ENCODE results near the gene HINT3. TPM values are rescaled to one million over a fixed set of nuclear protein-coding genes. Genes with fewer than 3 reads are reported as not detected.

Gene HINT3
- total RNA-seq, 1 donor from 2014 or later, result 12.3 TPM

DNA sequence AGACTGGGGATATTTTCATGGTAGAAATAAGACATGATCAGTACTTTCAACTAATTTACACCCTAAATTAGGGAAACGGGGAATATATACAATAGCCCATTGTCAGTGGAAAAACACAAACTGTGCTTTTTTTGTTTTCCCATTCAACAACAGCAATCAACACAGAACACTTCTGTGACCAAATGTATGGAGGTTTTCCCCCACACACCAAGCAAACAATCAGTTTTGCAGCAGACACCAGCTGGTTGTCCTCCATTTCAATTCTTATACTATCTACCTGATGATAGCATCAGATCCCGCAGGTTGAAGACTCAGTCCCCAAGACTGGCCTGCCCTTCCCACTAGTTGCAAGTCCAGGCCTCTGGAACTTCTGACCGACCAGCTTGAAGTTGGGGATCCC is 4.5 kb downstream of the HINT3 start:
- Mint-ChIP-seq H3K27me3 (ENCODE audit: unreplicated experiment) (no peaks in the 10 kb centered on the region), H3K4me1 (ENCODE audit: unreplicated experiment) (no peaks in the 10 kb centered on the region), H3K36me3 (ENCODE audit: low read depth, unreplicated experiment) (no peaks in the 10 kb centered on the region), H3K9me3 (ENCODE audit: unreplicated experiment) (no peaks in the 10 kb centered on the region), H3K4me3 (ENCODE audit: unreplicated experiment) (no peak overlapping the region), H3K27ac (ENCODE audit: unreplicated experiment) (no peak overlapping the region)
- no peak for DNase-seq (ENCODE audit: low spot score)
- TF ChIP-seq, protein P1, sequence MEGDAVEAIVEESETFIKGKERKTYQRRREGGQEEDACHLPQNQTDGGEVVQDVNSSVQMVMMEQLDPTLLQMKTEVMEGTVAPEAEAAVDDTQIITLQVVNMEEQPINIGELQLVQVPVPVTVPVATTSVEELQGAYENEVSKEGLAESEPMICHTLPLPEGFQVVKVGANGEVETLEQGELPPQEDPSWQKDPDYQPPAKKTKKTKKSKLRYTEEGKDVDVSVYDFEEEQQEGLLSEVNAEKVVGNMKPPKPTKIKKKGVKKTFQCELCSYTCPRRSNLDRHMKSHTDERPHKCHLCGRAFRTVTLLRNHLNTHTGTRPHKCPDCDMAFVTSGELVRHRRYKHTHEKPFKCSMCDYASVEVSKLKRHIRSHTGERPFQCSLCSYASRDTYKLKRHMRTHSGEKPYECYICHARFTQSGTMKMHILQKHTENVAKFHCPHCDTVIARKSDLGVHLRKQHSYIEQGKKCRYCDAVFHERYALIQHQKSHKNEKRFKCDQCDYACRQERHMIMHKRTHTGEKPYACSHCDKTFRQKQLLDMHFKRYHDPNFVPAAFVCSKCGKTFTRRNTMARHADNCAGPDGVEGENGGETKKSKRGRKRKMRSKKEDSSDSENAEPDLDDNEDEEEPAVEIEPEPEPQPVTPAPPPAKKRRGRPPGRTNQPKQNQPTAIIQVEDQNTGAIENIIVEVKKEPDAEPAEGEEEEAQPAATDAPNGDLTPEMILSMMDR (IDR thresholded peaks at IDR 0.05; ENCODE audit: unreplicated experiment), result no peak

DNA sequence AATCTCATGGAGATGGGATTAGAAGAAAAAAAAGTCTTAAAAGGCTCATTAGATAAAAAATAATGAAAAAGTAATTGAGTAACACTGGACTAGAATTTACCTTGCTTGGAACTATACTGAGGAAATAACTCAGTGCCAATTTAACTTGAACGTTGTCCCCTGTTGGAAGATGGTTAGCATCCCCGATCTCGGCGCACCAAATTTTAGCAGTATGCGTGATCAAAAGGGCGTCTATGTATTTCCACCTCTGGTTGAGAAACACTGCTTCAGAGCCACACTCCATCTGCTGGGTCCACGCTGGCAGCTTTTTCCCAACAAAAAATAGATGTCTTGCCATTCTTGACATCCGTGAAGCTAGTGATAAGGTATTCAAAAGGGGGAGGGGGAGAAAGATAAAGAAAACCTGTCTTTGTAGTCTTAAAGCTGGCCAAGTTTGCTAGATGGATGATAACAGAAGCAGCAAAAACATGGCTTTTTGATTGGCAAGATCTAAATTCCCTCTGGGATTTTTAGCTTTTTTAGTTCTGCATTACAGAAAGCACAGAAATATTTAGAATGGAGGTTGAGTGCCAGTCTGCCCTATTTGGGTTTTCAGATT is 6.4 kb downstream of the HINT3 start:
- DNase-seq (ENCODE audit: low spot score), result no peak
- H3K4me3 Mint-ChIP-seq (ENCODE audit: unreplicated experiment), result no peak overlapping the region
- H3K9me3 Mint-ChIP-seq (ENCODE audit: unreplicated experiment), result no peaks in the 10 kb centered on the region
- no peaks in the 10 kb centered on the region for H3K27me3 Mint-ChIP-seq (ENCODE audit: unreplicated experiment)
- no peak overlapping the region for H3K27ac Mint-ChIP-seq (ENCODE audit: unreplicated experiment)
- no peaks in the 10 kb centered on the region for H3K4me1 Mint-ChIP-seq (ENCODE audit: unreplicated experiment)
- H3K36me3 Mint-ChIP-seq (ENCODE audit: low read depth, unreplicated experiment), result no peaks in the 10 kb centered on the region
- TF ChIP-seq, protein P1 (IDR thresholded peaks at IDR 0.05; ENCODE audit: unreplicated experiment), result no peak

DNA sequence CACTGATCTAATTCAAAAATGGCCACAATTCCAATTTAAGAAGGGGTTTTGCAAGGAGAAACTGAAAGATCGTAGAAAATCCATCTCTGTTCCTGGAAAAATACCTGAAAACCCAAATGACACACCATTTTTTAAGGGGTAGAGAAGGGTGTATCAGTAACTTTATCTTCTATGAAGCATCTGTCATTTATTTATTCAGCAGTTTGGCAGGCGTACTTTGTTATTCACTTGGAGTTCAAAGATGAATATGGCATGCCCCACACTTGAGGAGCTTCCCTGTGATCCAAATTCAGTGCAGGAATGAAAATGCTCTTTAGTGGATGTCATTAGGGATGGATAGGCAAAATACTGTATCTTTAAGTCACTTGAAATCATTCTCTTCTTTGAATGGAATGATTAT is 7.2 kb downstream of the HINT3 start:
- TF ChIP-seq, protein P1 (IDR thresholded peaks at IDR 0.05; ENCODE audit: unreplicated experiment), result no peak
- Mint-ChIP-seq H3K4me3 (ENCODE audit: unreplicated experiment) (no peak overlapping the region), H3K27ac (ENCODE audit: unreplicated experiment) (no peak overlapping the region), H3K36me3 (ENCODE audit: low read depth, unreplicated experiment) (no peaks in the 10 kb centered on the region), H3K4me1 (ENCODE audit: unreplicated experiment) (no peaks in the 10 kb centered on the region), H3K9me3 (ENCODE audit: unreplicated experiment) (no peaks in the 10 kb centered on the region), H3K27me3 (ENCODE audit: unreplicated experiment) (peaks cover 1% of the 10 kb centered on the region)
- DNase-seq (ENCODE audit: low spot score), result no peak

DNA sequence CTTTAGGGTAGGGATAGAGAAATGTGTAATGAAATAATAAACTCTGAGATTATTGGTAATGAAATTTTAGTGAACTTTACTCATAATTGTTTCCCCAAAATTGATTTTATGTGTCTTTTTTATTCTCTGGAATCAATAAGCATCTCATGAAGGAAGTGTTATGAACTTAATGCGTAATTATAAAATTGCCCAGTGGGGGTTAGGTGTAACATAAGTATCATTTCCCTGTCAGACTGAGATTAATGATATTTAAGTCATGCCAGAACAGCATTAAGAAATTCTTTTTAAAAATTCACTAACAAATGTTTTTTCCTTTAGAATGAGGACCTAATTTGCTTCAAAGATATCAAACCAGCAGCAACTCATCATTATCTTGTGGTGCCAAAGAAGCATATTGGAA is 10.0 kb downstream of the HINT3 start:
- TF ChIP-seq, protein P1 (IDR thresholded peaks at IDR 0.05; ENCODE audit: unreplicated experiment), result no peak
- no peaks in the 10 kb centered on the region for H3K4me1 Mint-ChIP-seq (ENCODE audit: unreplicated experiment)
- H3K4me3 Mint-ChIP-seq (ENCODE audit: unreplicated experiment), result no peak overlapping the region
- H3K27ac Mint-ChIP-seq (ENCODE audit: unreplicated experiment), result no peak overlapping the region
- H3K27me3 Mint-ChIP-seq (ENCODE audit: unreplicated experiment), result peaks cover 1% of the 10 kb centered on the region
- no peaks in the 10 kb centered on the region for H3K36me3 Mint-ChIP-seq (ENCODE audit: low read depth, unreplicated experiment)
- DNase-seq (ENCODE audit: low spot score), result no peak
- no peaks in the 10 kb centered on the region for H3K9me3 Mint-ChIP-seq (ENCODE audit: unreplicated experiment)

DNA sequence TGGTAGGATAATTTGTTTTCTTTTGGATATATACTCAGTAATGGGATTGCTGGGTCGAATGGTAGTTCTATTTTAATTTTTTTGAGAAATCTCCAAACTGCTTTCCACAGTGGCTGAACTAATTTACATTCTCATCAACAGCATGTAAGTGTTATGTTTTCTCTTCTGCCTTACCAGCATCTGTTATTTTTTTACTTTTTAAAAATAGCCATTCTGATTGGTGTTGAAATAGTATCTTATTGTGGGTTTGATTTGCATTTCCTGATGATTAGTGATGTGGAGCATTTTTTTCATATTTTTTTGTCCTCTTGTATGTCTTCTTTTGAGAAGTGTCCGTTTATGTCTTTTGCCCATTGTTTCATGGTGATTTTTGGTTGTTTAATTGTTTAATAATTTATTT is 11.9 kb downstream of the HINT3 start:
- Mint-ChIP-seq H3K9me3 (ENCODE audit: unreplicated experiment) (no peaks in the 10 kb centered on the region), H3K4me3 (ENCODE audit: unreplicated experiment) (no peak overlapping the region), H3K27ac (ENCODE audit: unreplicated experiment) (no peak overlapping the region), H3K27me3 (ENCODE audit: unreplicated experiment) (peaks cover 2% of the 10 kb centered on the region), H3K4me1 (ENCODE audit: unreplicated experiment) (no peaks in the 10 kb centered on the region), H3K36me3 (ENCODE audit: low read depth, unreplicated experiment) (no peaks in the 10 kb centered on the region)
- TF ChIP-seq, protein P1 (IDR thresholded peaks at IDR 0.05; ENCODE audit: unreplicated experiment), result no peak
- no peak for DNase-seq (ENCODE audit: low spot score)
